Skin of body (tissue), 2 donors: ENCODE measurements around the gene MIA2. TPM values are rescaled to one million over a fixed set of nuclear protein-coding genes. Genes with fewer than 3 reads are reported as not detected.
"Not testable (repeated sequence)": the region's sequence is repeated elsewhere in the genome, so short reads cannot be mapped to it uniquely, and the experiment has no call there.

Experiments used
- DNase-seq: peaks from one replicate; lab custom pipeline; 2025; lab: John Stamatoyannopoulos, UW
- total RNA-seq: library from RNA; depleted of rRNA; stranded (reverse); fragments of >200 nt; gene quantifications from one replicate; pipeline ENCODE4 v1.2.3, GENCODE V29; 2014

MIA2 gene
- total RNA-seq, 1 donor from 2014 or later = 19.9 TPM

GRCh38 chr14:39341126-39341525 lies 107.4 kb downstream of the MIA2 start:
- DNase-seq = not testable (repeated sequence)

GRCh38 chr14:39342768-39343167 lies 109.1 kb downstream of the MIA2 start:
- DNase-seq = no peak

- no peak for DNase-seq
These were observed 109.9 kb downstream of the MIA2 start for GRCh38 chr14:39343614-39344013.

- DNase-seq = no peak
These were observed 117.2 kb downstream of the MIA2 start for GRCh38 chr14:39350866-39351265.

- DNase-seq = no peak
These were observed 118.0 kb downstream of the MIA2 start for GRCh38 chr14:39351708-39352107.

- DNase-seq = not testable (repeated sequence)
These were observed 125.4 kb downstream of the MIA2 start for GRCh38 chr14:39359069-39359468.

- DNase-seq = no peak
These were observed 126.6 kb downstream of the MIA2 start for GRCh38 chr14:39360316-39360715.

GRCh38 chr14:39361556-39361955 lies 127.8 kb downstream of the MIA2 start:
- DNase-seq = not testable (repeated sequence)

- DNase-seq = no peak
These were observed 130.8 kb downstream of the MIA2 start for GRCh38 chr14:39364509-39364908.

- no peak for DNase-seq
These were observed 131.6 kb downstream of the MIA2 start for GRCh38 chr14:39365354-39365753.

GRCh38 chr14:39366460-39367386 lies 133.0 kb downstream of the MIA2 start:
- no peak for DNase-seq

GRCh38 chr14:39367387-39367751 lies 133.7 kb downstream of the MIA2 start:
- no peak for DNase-seq

- DNase-seq = peak; percentile 38
These were observed 134.7 kb downstream of the MIA2 start for GRCh38 chr14:39368261-39368959.

- no peak for DNase-seq
These were observed 135.3 kb downstream of the MIA2 start for GRCh38 chr14:39369029-39369428.

GRCh38 chr14:39370415-39370814 lies 136.7 kb downstream of the MIA2 start:
- no peak for DNase-seq

GRCh38 chr14:39372656-39373055 lies 138.9 kb downstream of the MIA2 start:
- DNase-seq = no peak

- no peak for DNase-seq
These were observed 141.1 kb downstream of the MIA2 start for GRCh38 chr14:39374851-39375250.

- no peak for DNase-seq
These were observed 143.1 kb downstream of the MIA2 start for GRCh38 chr14:39376667-39377403.

GRCh38 chr14:39381366-39381765 lies 147.7 kb downstream of the MIA2 start:
- DNase-seq = no peak

GRCh38 chr14:39382463-39382862 lies 148.7 kb downstream of the MIA2 start:
- DNase-seq = no peak

GRCh38 chr14:39383026-39383660 lies 149.4 kb downstream of the MIA2 start:
- DNase-seq = no peak
